Measurements from ENCODE around the gene C19orf25. TPM values are rescaled to one million over a fixed set of nuclear protein-coding genes. Genes with fewer than 3 reads are reported as not detected.

The C19orf25 gene
- total RNA-seq, 1 donor = 30.0 TPM

GRCh38 chr19:1510442-1510806 lies 31.4 kb upstream of the C19orf25 start:
- Histone ChIP-seq H3K9me3 (ENCODE audit: low read depth, low read length) (peaks cover 5% of the 10 kb centered on the region), H3K27ac (ENCODE audit: low read depth, low read length) (no peak overlapping the region), H3K4me3 (ENCODE audit: insufficient read depth, low read length) (no peak overlapping the region), H3K36me3 (ENCODE audit: insufficient read depth, low read length) (no peaks in the 10 kb centered on the region), H4K20me1 (ENCODE audit: insufficient read depth, low read length) (no peaks in the 10 kb centered on the region), H3K27me3 (ENCODE audit: insufficient read depth, low read length) (peaks cover 26% of the 10 kb centered on the region), H3K4me1 (ENCODE audit: insufficient read depth, low read length) (no peaks in the 10 kb centered on the region), H2AFZ (ENCODE audit: low read length) (no peak overlapping the region), H3K4me2 (ENCODE audit: insufficient read depth, low read length) (no peak overlapping the region), H3K79me2 (ENCODE audit: insufficient read depth, low read length) (no peaks in the 10 kb centered on the region)
- no peak for TF ChIP-seq CTCF (IDR thresholded peaks at IDR 0.05; ENCODE audit: extremely low read depth, low read depth, low read length)
- no peak for DNase-seq (ENCODE audit: insufficient read length, low spot score, missing footprints)

- DNase-seq (ENCODE audit: insufficient read length, low spot score, missing footprints) = no peak
- no peak overlapping the region for H3K27ac ChIP-seq (ENCODE audit: low read depth, low read length)
- H3K4me3 ChIP-seq (ENCODE audit: insufficient read depth, low read length) = no peak overlapping the region
- no peaks in the 10 kb centered on the region for H3K36me3 ChIP-seq (ENCODE audit: insufficient read depth, low read length)
- H3K27me3 ChIP-seq (ENCODE audit: insufficient read depth, low read length) = peaks cover 26% of the 10 kb centered on the region
- no peak for TF ChIP-seq CTCF (IDR thresholded peaks at IDR 0.05; ENCODE audit: extremely low read depth, low read depth, low read length)
- H2AFZ ChIP-seq (ENCODE audit: low read length) = no peak overlapping the region
- H3K4me2 ChIP-seq (ENCODE audit: insufficient read depth, low read length) = no peak overlapping the region
- no peaks in the 10 kb centered on the region for H4K20me1 ChIP-seq (ENCODE audit: insufficient read depth, low read length)
- H3K79me2 ChIP-seq (ENCODE audit: insufficient read depth, low read length) = no peaks in the 10 kb centered on the region
- no peaks in the 10 kb centered on the region for H3K4me1 ChIP-seq (ENCODE audit: insufficient read depth, low read length)
- peaks cover 6% of the 10 kb centered on the region for H3K9me3 ChIP-seq (ENCODE audit: low read depth, low read length)
Measured at GRCh38 chr19:1509602-1510441, 30.8 kb upstream of the C19orf25 start.

- H3K27me3 ChIP-seq (ENCODE audit: insufficient read depth, low read length) = peaks cover 35% of the 10 kb centered on the region
- no peak for TF ChIP-seq CTCF (IDR thresholded peaks at IDR 0.05; ENCODE audit: extremely low read depth, low read depth, low read length)
- DNase-seq (ENCODE audit: insufficient read length, low spot score, missing footprints) = no peak
- no peak overlapping the region for H3K4me2 ChIP-seq (ENCODE audit: insufficient read depth, low read length)
- H2AFZ ChIP-seq (ENCODE audit: low read length) = no peak overlapping the region
- no peaks in the 10 kb centered on the region for H3K79me2 ChIP-seq (ENCODE audit: insufficient read depth, low read length)
- H3K4me1 ChIP-seq (ENCODE audit: insufficient read depth, low read length) = no peaks in the 10 kb centered on the region
- H3K9me3 ChIP-seq (ENCODE audit: low read depth, low read length) = peaks cover 6% of the 10 kb centered on the region
- no peaks in the 10 kb centered on the region for H3K36me3 ChIP-seq (ENCODE audit: insufficient read depth, low read length)
- no peak overlapping the region for H3K27ac ChIP-seq (ENCODE audit: low read depth, low read length)
- no peak overlapping the region for H3K4me3 ChIP-seq (ENCODE audit: insufficient read depth, low read length)
- no peaks in the 10 kb centered on the region for H4K20me1 ChIP-seq (ENCODE audit: insufficient read depth, low read length)
Measured at GRCh38 chr19:1508507-1508856, 29.5 kb upstream of the C19orf25 start.

GRCh38 chr19:1507763-1508506 lies 28.9 kb upstream of the C19orf25 start:
- no peaks in the 10 kb centered on the region for H4K20me1 ChIP-seq (ENCODE audit: insufficient read depth, low read length)
- DNase-seq (ENCODE audit: insufficient read length, low spot score, missing footprints) = peak; percentile 100
- peaks cover 40% of the 10 kb centered on the region for H3K27me3 ChIP-seq (ENCODE audit: insufficient read depth, low read length)
- no peaks in the 10 kb centered on the region for H3K36me3 ChIP-seq (ENCODE audit: insufficient read depth, low read length)
- peak overlapping the region; percentile 94 for H2AFZ ChIP-seq (ENCODE audit: low read length)
- no peaks in the 10 kb centered on the region for H3K79me2 ChIP-seq (ENCODE audit: insufficient read depth, low read length)
- peak overlapping the region; percentile 72 for H3K4me2 ChIP-seq (ENCODE audit: insufficient read depth, low read length)
- H3K4me1 ChIP-seq (ENCODE audit: insufficient read depth, low read length) = no peaks in the 10 kb centered on the region
- H3K9me3 ChIP-seq (ENCODE audit: low read depth, low read length) = peaks cover 6% of the 10 kb centered on the region
- TF ChIP-seq CTCF (IDR thresholded peaks at IDR 0.05; ENCODE audit: extremely low read depth, low read depth, low read length) = no peak
- H3K27ac ChIP-seq (ENCODE audit: low read depth, low read length) = no peak overlapping the region
- peak overlapping the region; percentile 71 for H3K4me3 ChIP-seq (ENCODE audit: insufficient read depth, low read length)
